Activated T-cell treated with anti-CD3 and anti-CD28 coated beads, Interleukin-2, amount 50 U/mL, for 72 hours (primary cell): Measurements from ENCODE around the gene PON3. TPM values are rescaled to one million over a fixed set of nuclear protein-coding genes. Genes with fewer than 3 reads are reported as not detected.

Experiments
- ATAC-seq, 2 donors: fragments of 150-1000 bp; cut with Tn5 transposase; replicated peaks in 1 of 2; 2 replicates each; pipeline ENCODE4 v1.10.0; 2021; ENCODE audit warnings: moderate library complexity in 2 of 2, mild to moderate bottlenecking in 1 of 2
- DNase-seq, 2 donors: peaks; one replicate each; pipeline ENCODE4 v3.0.0; 2021 to 2022; ENCODE audit warnings: mixed read lengths in 1 of 2
- H3K27ac Mint-ChIP-seq: one replicate; pipeline ENCODE4 v1.8.0; 2022; ENCODE audit warnings: mild to moderate bottlenecking, moderate library complexity, mixed read lengths
- H3K27me3 Mint-ChIP-seq: one replicate; pipeline ENCODE4 v1.8.0; 2022; ENCODE audit warnings: low read depth, mixed read lengths
- H3K36me3 Mint-ChIP-seq, 2 donors: one replicate each; pipeline ENCODE4 v1.8.0; 2022; ENCODE audit warnings: mixed read lengths in 2 of 2, mild to moderate bottlenecking in 1 of 2; ENCODE audit not compliant: insufficient read depth in 2 of 2
- H3K4me1 Mint-ChIP-seq: one replicate; pipeline ENCODE4 v1.8.0; 2022; ENCODE audit warnings: low read depth, mixed read lengths
- H3K4me3 Mint-ChIP-seq, 2 donors: one replicate each; pipeline ENCODE4 v1.8.0; 2022; ENCODE audit warnings: mild to moderate bottlenecking in 2 of 2, mixed read lengths in 2 of 2, moderate library complexity in 2 of 2
- H3K9me3 Mint-ChIP-seq, 2 donors: one replicate each; pipeline ENCODE4 v1.8.0; 2022; ENCODE audit warnings: mixed read lengths in 2 of 2
- total RNA-seq, 2 donors: library from RNA; stranded (reverse); gene quantifications; one replicate each; pipeline ENCODE4 v1.2.3, GENCODE V29; 2022

The PON3 gene
- under 1 TPM in 1 of 2 donors, not detected in 1; 0.31 TPM for total RNA-seq

- peak; percentile 35 to 52 for DNase-seq
- Mint-ChIP-seq H3K4me3 (peak within 1 kb of the TSS; percentile 77 to 78), H3K36me3 (no peaks in the 10 kb centered on the region), H3K4me1 (no peaks in the 10 kb centered on the region), H3K27ac (no peak within 1 kb of the TSS), H3K27me3 (peaks cover 53% of the 10 kb centered on the region), H3K9me3 (no peaks in the 10 kb centered on the region)
- ATAC-seq: peak; percentile 93 to 98
These were observed at the start of gene PON3 for GRCh38 chr7:95396136-95397032. PON3 (minus strand) TSS chr7:95396375; CDS start chr7:95396350, 25 bp downstream.

GRCh38 chr7:95444796-95445195 is 48.6 kb upstream of the PON3 start:
- Mint-ChIP-seq H3K4me3 (no peak overlapping the region), H3K27me3 (no peaks in the 10 kb centered on the region), H3K27ac (no peak overlapping the region), H3K4me1 (no peaks in the 10 kb centered on the region), H3K36me3 (no peaks in the 10 kb centered on the region), H3K9me3 (no peaks in the 10 kb centered on the region)
- DNase-seq (no peak), ATAC-seq (no peak)

- H3K27ac Mint-ChIP-seq: no peak overlapping the region
- ATAC-seq (no peak), DNase-seq (no peak)
- H3K9me3 Mint-ChIP-seq: no peaks in the 10 kb centered on the region
- H3K27me3 Mint-ChIP-seq: no peaks in the 10 kb centered on the region
- H3K4me1 Mint-ChIP-seq: no peaks in the 10 kb centered on the region
- H3K4me3 Mint-ChIP-seq: no peak overlapping the region
- H3K36me3 Mint-ChIP-seq: no peaks in the 10 kb centered on the region
These were observed 45.1 kb upstream of the PON3 start for GRCh38 chr7:95441042-95441823.

GRCh38 chr7:95440394-95441038 is 44.3 kb upstream of the PON3 start:
- no peaks in the 10 kb centered on the region for H3K9me3 Mint-ChIP-seq
- no peaks in the 10 kb centered on the region for H3K36me3 Mint-ChIP-seq
- ATAC-seq: no peak
- H3K4me3 Mint-ChIP-seq: no peak overlapping the region
- H3K27me3 Mint-ChIP-seq: no peaks in the 10 kb centered on the region
- peaks cover 1% of the 10 kb centered on the region for H3K4me1 Mint-ChIP-seq
- no peak overlapping the region for H3K27ac Mint-ChIP-seq
- DNase-seq: no peak

GRCh38 chr7:95436407-95436806 is 40.2 kb upstream of the PON3 start:
- DNase-seq (no peak), ATAC-seq (no peak)
- Mint-ChIP-seq H3K9me3 (no peaks in the 10 kb centered on the region), H3K27me3 (no peaks in the 10 kb centered on the region), H3K27ac (no peak overlapping the region), H3K4me1 (peaks cover 18% of the 10 kb centered on the region), H3K36me3 (no peaks in the 10 kb centered on the region), H3K4me3 (no peak overlapping the region)

GRCh38 chr7:95435422-95435780 is 39.2 kb upstream of the PON3 start:
- Mint-ChIP-seq H3K27me3 (no peaks in the 10 kb centered on the region), H3K27ac (peak overlapping the region; percentile 71), H3K4me3 (peak overlapping the region; percentile 87 to 90), H3K4me1 (peaks cover 18% of the 10 kb centered on the region), H3K9me3 (no peaks in the 10 kb centered on the region), H3K36me3 (no peaks in the 10 kb centered on the region)
- no peak for ATAC-seq
- DNase-seq: no peak

GRCh38 chr7:95434557-95435421 is 38.6 kb upstream of the PON3 start, which contains the start of gene PON2:
PON2 (minus strand) TSS chr7:95435028; CDS start chr7:95434951, 77 bp downstream.
- DNase-seq: peak; percentile 64 to 71
- H3K36me3 Mint-ChIP-seq: no peaks in the 10 kb centered on the region

GRCh38 chr7:95433952-95434556 is 37.9 kb upstream of the PON3 start:
- H3K4me1 Mint-ChIP-seq: peaks cover 18% of the 10 kb centered on the region
- H3K27ac Mint-ChIP-seq: no peak overlapping the region
- peak overlapping the region; percentile 67 to 82 for H3K4me3 Mint-ChIP-seq
- DNase-seq (no peak), ATAC-seq (no peak)
- H3K36me3 Mint-ChIP-seq: no peaks in the 10 kb centered on the region
- H3K9me3 Mint-ChIP-seq: no peaks in the 10 kb centered on the region
- H3K27me3 Mint-ChIP-seq: no peaks in the 10 kb centered on the region

More at GRCh38 chr7:95434557-95435421, 38.6 kb upstream of the PON3 start, which contains the start of gene PON2:
- peak; percentile 98 to 99 for ATAC-seq
- Mint-ChIP-seq H3K4me3 (peak within 1 kb of the TSS; percentile 87 to 90), H3K9me3 (no peaks in the 10 kb centered on the region), H3K4me1 (peaks cover 18% of the 10 kb centered on the region), H3K27ac (peak within 1 kb of the TSS; percentile 71), H3K27me3 (no peaks in the 10 kb centered on the region)

GRCh38 chr7:95433129-95433528 is 37.0 kb upstream of the PON3 start:
- DNase-seq (no peak), ATAC-seq (no peak)
- Mint-ChIP-seq H3K4me3 (no peak overlapping the region), H3K27ac (no peak overlapping the region), H3K36me3 (no peaks in the 10 kb centered on the region), H3K4me1 (peaks cover 18% of the 10 kb centered on the region), H3K9me3 (no peaks in the 10 kb centered on the region), H3K27me3 (no peaks in the 10 kb centered on the region)

- no peak for DNase-seq
- Mint-ChIP-seq H3K9me3 (no peaks in the 10 kb centered on the region), H3K4me1 (peaks cover 18% of the 10 kb centered on the region), H3K36me3 (no peaks in the 10 kb centered on the region), H3K4me3 (no peak overlapping the region), H3K27ac (no peak overlapping the region), H3K27me3 (no peaks in the 10 kb centered on the region)
- ATAC-seq: no peak
These were observed 36.4 kb upstream of the PON3 start for GRCh38 chr7:95432606-95433005.

GRCh38 chr7:95430864-95431263 is 34.7 kb upstream of the PON3 start:
- no peaks in the 10 kb centered on the region for H3K36me3 Mint-ChIP-seq
- H3K4me1 Mint-ChIP-seq: peaks cover 18% of the 10 kb centered on the region
- DNase-seq (no peak), ATAC-seq (no peak)
- no peaks in the 10 kb centered on the region for H3K27me3 Mint-ChIP-seq
- H3K27ac Mint-ChIP-seq: no peak overlapping the region
- no peaks in the 10 kb centered on the region for H3K9me3 Mint-ChIP-seq
- no peak overlapping the region for H3K4me3 Mint-ChIP-seq
